ENCODE measurements around the gene CERS6.

CERS6 gene

GRCh38 chr2:168530982-168531622 lies 75.0 kb downstream of the CERS6 start:
- TF ChIP-seq MYC (IDR thresholded peaks at IDR 0.05; ENCODE audit: low read depth, low read length) (no peak), CTCF (IDR thresholded peaks at IDR 0.05; ENCODE audit: low read depth, low read length) (no peak), MAX (IDR thresholded peaks at IDR 0.05; ENCODE audit: low read depth, low read length) (no peak), POLR2A (IDR thresholded peaks at IDR 0.05; ENCODE audit: extremely low read depth, insufficient read length) (no peak)
- H3K4me3 ChIP-seq (ENCODE audit: low read depth, low read length): no peak overlapping the region
- DNase-seq (ENCODE audit: low read depth): peak; percentile 76

GRCh38 chr2:168534926-168535325 lies 78.9 kb downstream of the CERS6 start:
- no peak for DNase-seq (ENCODE audit: low read depth)
- no peak overlapping the region for H3K4me3 ChIP-seq (ENCODE audit: low read depth, low read length)

GRCh38 chr2:168536925-168537466 lies 80.9 kb downstream of the CERS6 start:
- no peak for TF ChIP-seq POLR2A (IDR thresholded peaks at IDR 0.05; ENCODE audit: extremely low read depth, insufficient read length)
- no peak for TF ChIP-seq MAX (IDR thresholded peaks at IDR 0.05; ENCODE audit: low read depth, low read length)
- TF ChIP-seq MYC (IDR thresholded peaks at IDR 0.05; ENCODE audit: low read depth, low read length): no peak
- no peak for TF ChIP-seq CTCF (IDR thresholded peaks at IDR 0.05; ENCODE audit: low read depth, low read length)
- no peak for DNase-seq (ENCODE audit: low read depth)
- H3K4me3 ChIP-seq (ENCODE audit: low read depth, low read length): no peak overlapping the region

More at GRCh38 chr2:168534926-168535325, 78.9 kb downstream of the CERS6 start:
- TF ChIP-seq MAX (IDR thresholded peaks at IDR 0.05; ENCODE audit: low read depth, low read length): no peak
- TF ChIP-seq MYC (IDR thresholded peaks at IDR 0.05; ENCODE audit: low read depth, low read length): no peak
- no peak for TF ChIP-seq CTCF (IDR thresholded peaks at IDR 0.05; ENCODE audit: low read depth, low read length)

- no peak overlapping the region for H3K4me3 ChIP-seq (ENCODE audit: low read depth, low read length)
- DNase-seq (ENCODE audit: low read depth): no peak
- TF ChIP-seq POLR2A (IDR thresholded peaks at IDR 0.05; ENCODE audit: extremely low read depth, insufficient read length) (no peak), CTCF (IDR thresholded peaks at IDR 0.05; ENCODE audit: low read depth, low read length) (no peak)
Observed at GRCh38 chr2:168538133-168538532, 82.1 kb downstream of the CERS6 start.

GRCh38 chr2:168538534-168538933 lies 82.5 kb downstream of the CERS6 start:
- H3K4me3 ChIP-seq (ENCODE audit: low read depth, low read length): no peak overlapping the region
- no peak for DNase-seq (ENCODE audit: low read depth)

More at GRCh38 chr2:168538534-168538933, 82.5 kb downstream of the CERS6 start:
- TF ChIP-seq POLR2A (IDR thresholded peaks at IDR 0.05; ENCODE audit: extremely low read depth, insufficient read length) (no peak), MAX (IDR thresholded peaks at IDR 0.05; ENCODE audit: low read depth, low read length) (no peak), CTCF (IDR thresholded peaks at IDR 0.05; ENCODE audit: low read depth, low read length) (no peak), MYC (IDR thresholded peaks at IDR 0.05; ENCODE audit: low read depth, low read length) (no peak)
